Measurements from ENCODE around the gene PIGO. TPM values are rescaled to one million over a fixed set of nuclear protein-coding genes. Genes with fewer than 3 reads are reported as not detected.

The PIGO gene
- total RNA-seq, 4 donors from 2014 or later: 10.9 to 14.1 (median 12.4) TPM

DNA sequence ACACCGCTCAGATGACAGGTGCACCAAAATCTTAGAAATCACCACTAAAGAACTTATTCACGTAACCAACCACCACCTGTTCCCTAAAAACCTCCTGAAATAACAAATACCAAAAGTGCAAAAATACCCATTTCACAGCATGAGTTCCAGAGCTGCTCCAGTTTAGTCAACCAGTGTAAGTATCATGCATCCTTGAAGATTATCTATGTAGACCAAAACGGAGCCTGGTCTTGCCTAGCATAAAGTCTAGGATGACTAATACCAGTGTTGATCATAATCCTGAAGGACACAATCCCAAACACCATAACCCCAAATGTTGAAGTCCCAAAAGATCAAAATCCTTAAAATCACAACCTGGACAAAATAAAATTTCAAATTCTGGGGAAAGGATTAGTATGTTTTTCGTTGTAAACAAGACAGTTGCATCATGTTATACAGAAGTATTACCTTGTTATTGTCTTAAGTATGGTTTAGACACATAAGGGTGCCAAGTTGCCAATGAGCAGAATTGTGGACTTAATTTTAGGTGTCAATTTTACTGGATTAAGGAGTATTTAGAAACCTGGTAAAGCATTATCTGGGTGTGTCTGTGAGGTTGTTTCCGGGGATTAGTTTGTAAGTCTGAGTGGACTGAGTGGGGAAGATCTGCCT, 42.1 kb downstream of the PIGO start:
- H3K4me3 ChIP-seq: no peak overlapping the region
- TF ChIP-seq, protein P1, sequence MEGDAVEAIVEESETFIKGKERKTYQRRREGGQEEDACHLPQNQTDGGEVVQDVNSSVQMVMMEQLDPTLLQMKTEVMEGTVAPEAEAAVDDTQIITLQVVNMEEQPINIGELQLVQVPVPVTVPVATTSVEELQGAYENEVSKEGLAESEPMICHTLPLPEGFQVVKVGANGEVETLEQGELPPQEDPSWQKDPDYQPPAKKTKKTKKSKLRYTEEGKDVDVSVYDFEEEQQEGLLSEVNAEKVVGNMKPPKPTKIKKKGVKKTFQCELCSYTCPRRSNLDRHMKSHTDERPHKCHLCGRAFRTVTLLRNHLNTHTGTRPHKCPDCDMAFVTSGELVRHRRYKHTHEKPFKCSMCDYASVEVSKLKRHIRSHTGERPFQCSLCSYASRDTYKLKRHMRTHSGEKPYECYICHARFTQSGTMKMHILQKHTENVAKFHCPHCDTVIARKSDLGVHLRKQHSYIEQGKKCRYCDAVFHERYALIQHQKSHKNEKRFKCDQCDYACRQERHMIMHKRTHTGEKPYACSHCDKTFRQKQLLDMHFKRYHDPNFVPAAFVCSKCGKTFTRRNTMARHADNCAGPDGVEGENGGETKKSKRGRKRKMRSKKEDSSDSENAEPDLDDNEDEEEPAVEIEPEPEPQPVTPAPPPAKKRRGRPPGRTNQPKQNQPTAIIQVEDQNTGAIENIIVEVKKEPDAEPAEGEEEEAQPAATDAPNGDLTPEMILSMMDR (IDR thresholded peaks at IDR 0.05): no peak
- no peak for TF ChIP-seq POLR2A (IDR thresholded peaks at IDR 0.05)
- no peaks in the 10 kb centered on the region for H3K9me3 ChIP-seq
- no peaks in the 10 kb centered on the region for H3K27me3 ChIP-seq
- H3K4me1 ChIP-seq: no peaks in the 10 kb centered on the region
- peaks cover 32 to 98% (median 48%) of the 10 kb centered on the region in 3 donors for H3K36me3 ChIP-seq
- intact Hi-C loops (cut with DNase I): no loop called here
- no peak overlapping the region for H3K27ac ChIP-seq
- DNase-seq: no peak
- WGBS, 2 donors: 59 to 86% methylated on average over 5 of the region's 5 CpGs

DNA sequence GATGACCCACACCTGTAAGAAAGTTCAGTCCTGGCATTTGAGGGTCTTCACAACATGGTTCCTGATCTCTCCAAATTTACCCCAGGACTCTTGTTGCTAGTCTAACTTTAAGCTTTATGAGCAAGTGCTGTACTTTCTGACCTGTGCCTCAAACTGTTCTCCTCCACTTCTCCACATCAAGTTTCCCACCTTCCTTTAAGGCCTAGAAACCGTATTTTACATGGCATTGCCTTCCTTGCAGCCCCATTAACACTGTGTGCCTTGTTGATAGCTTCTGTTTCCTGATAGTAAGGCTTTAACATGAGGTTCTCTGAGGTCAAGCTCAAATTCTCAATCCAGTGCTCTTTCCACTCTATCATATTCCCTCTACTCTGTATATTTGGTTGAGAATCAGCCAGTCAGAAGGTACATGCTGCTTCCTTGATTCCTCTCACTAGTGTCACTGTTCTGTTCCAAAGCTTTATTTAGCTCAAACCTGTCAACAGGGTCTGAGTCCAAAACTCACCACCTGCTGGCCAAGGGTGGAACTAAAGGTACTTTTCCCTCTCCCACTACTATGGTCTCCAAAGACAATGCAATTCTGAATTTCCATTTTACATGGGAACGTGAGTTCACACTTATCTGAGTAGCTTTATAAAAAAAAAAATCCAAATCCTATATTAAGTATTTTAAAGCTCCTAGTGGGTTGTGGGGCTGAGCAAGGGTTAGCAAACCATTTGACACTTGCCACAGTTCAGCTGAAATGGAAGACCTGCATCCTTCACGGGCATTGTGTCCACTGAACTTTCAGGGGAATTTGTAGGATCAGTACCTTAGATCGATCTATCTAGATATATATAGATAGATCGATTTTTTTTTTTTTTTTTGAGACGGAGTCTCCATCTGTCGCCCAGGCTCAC, 45.1 kb downstream of the PIGO start:
- no peak overlapping the region for H3K4me3 ChIP-seq
- no peaks in the 10 kb centered on the region for H3K9me3 ChIP-seq
- H3K4me1 ChIP-seq: no peaks in the 10 kb centered on the region
- no peak for DNase-seq
- H3K27me3 ChIP-seq: no peaks in the 10 kb centered on the region
- intact Hi-C loops (cut with DNase I): no loop called here
- TF ChIP-seq, protein P1 (IDR thresholded peaks at IDR 0.05): peak; percentile 25 to 76 (median 58)
- no peak for TF ChIP-seq POLR2A (IDR thresholded peaks at IDR 0.05)
- H3K36me3 ChIP-seq: peaks cover 11 to 88% (median 19%) of the 10 kb centered on the region in 3 donors
- peak overlapping the region; percentile 4 to 54 (median 36) for H3K27ac ChIP-seq
- WGBS, 2 donors: 66 to 77% methylated on average over 6 to 7 of the region's 7 CpGs

DNA sequence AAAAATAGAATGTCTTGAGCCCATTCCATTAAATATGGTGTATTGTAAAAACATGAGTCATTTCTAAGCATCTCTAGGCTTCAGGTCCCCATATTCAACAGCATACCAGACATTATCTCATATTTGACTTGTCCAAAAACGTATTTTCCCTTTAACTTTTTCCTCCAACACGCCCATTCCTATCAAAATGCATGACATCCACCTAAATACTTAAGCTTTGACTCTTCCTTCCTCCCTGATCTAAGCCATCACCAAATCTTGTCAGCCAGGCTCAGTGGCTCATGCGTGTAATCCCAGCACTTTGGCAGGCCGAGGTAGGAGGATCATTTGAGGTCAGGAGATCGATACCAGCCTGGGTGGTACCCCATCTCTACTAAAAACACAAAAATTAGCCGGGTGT, 47.9 kb downstream of the PIGO start:
- no peak overlapping the region for H3K27ac ChIP-seq
- no peak for DNase-seq
- no peak overlapping the region for H3K4me3 ChIP-seq
- intact Hi-C loops (cut with DNase I): no loop called here
- H3K9me3 ChIP-seq: no peaks in the 10 kb centered on the region
- 89 to 92% methylated on average over 5 to 6 of the region's 6 CpGs for WGBS, 2 donors
- H3K4me1 ChIP-seq: no peaks in the 10 kb centered on the region
- H3K36me3 ChIP-seq: peaks cover 7 to 85% (median 9%) of the 10 kb centered on the region in 3 donors
- H3K27me3 ChIP-seq: no peaks in the 10 kb centered on the region
- TF ChIP-seq, protein P1 (IDR thresholded peaks at IDR 0.05): no peak
- TF ChIP-seq POLR2A (IDR thresholded peaks at IDR 0.05): no peak

DNA sequence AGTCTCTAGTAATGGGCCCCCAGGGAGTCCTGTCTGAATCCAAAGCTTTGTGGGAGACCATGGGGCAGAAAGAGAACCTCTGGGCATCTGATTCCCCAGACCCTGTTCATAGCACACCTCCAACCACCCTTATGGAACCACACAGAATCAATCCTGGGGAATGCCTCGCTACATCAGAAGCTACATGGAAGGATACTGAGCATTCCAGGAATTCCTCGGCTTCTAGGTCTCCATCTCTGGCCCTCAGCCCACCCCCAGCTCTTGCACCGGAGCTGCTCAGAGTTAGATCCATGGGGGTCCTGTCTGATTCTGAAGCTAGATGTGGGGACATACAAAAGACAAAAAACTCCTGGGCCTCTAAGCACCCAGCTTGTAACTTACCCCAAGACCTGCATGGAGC, 52.3 kb downstream of the PIGO start:
- DNase-seq: no peak
- TF ChIP-seq, protein P1 (IDR thresholded peaks at IDR 0.05): no peak
- TF ChIP-seq POLR2A (IDR thresholded peaks at IDR 0.05): no peak
- peaks cover 0 to 55% (median 3%) of the 10 kb centered on the region in 3 donors for H3K36me3 ChIP-seq
- H3K4me1 ChIP-seq: peaks cover 0 to 6% (median 0%) of the 10 kb centered on the region in 3 donors
- no peaks in the 10 kb centered on the region for H3K27me3 ChIP-seq
- no peak overlapping the region for H3K27ac ChIP-seq
- no peaks in the 10 kb centered on the region for H3K9me3 ChIP-seq
- WGBS, 2 donors: 88 to 100% methylated on average over 2 to 3 of the region's 3 CpGs
- intact Hi-C loops (cut with DNase I): no loop called here
- no peak overlapping the region for H3K4me3 ChIP-seq

Measured in esophagus squamous epithelium (tissue), 5 donors.